ENCODE data around the gene CT45A8. TPM values are rescaled to one million over a fixed set of nuclear protein-coding genes. Genes with fewer than 3 reads are reported as not detected.
"Not testable (repeated sequence)": the region's sequence is repeated elsewhere in the genome, so short reads cannot be mapped to it uniquely, and the experiment has no call there.

The CT45A8 gene, protein sequence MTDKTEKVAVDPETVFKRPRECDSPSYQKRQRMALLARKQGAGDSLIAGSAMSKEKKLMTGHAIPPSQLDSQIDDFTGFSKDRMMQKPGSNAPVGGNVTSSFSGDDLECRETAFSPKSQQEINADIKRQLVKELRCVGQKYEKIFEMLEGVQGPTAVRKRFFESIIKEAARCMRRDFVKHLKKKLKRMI
- not detected for total RNA-seq

DNA sequence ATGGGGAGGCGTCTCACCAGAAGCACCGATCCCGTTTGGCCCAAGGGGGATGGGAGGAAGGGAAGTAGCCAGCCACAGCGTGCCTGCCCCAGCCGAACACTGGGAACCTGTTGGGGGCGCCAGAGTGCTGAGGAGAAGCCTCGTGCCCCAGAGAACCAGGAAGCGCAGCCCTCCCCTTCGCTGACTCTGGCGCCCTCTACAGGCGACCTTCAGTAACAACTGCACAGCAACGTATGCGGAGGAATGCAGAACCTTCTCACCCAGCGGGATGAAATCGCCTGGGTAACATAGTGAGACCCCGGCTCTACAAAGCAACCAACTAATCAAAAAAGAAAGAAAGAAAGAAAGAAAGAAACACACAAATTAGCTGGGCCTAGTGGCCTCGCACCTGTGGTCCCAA lies at the start of gene CT45A8:
TSS of gene CT45A8 (minus strand) at position 101 of the 400 bp plus-strand sequence. CDS start 3,755 bp downstream, outside the sequence.
- H3K4me3 ChIP-seq; H3K36me3 ChIP-seq; DNase-seq (ENCODE audit: extremely low spot score); intact Hi-C loops (cut with DNase I); H3K4me1 ChIP-seq; H3K9me3 ChIP-seq; H3K27ac ChIP-seq (replicated peaks in 1 of 4); H3K27me3 ChIP-seq: not testable (repeated sequence)
- no CpG with 5 or more reads among the region's 17 CpGs for WGBS

DNA sequence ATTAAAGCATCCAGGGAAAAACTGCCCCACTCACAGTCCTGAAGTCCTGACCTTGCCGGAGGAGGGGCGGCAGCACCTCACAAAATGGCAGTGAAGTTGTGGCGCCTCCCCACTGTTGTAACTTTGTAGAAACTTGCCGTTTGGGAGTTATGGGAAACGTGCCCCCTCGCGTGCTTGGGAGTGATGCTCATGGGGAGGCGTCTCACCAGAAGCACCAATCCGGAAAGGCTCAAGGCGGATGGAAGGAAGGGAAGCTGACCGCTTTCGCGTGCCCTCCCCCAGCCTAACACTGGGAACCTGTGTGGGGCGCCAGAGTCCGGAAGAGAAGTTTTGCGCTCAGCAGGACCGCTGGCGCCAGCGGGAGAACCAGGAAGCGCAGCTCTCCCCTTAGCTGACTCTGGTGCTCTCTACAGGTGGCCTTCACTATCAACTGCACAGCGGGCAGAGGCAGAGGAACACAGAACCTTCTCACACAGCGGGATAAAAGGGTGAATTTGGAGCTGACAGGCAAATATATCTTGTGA lies 39.0 kb upstream of the CT45A8 start, which contains the start of the genes CT45A10 and SAGE1:
TSS of gene CT45A10 (minus strand) at position 151 of the 524 bp plus-strand sequence. CDS start 8,100 bp downstream, outside the sequence.
TSS of gene SAGE1 (plus strand) at position 423 of the 524 bp plus-strand sequence. CDS start 2,527 bp downstream, outside the sequence.
- H3K4me1 ChIP-seq, result no peaks in the 10 kb centered on the region
- H3K27ac ChIP-seq (replicated peaks in 1 of 4), result no peak within 1 kb of the TSS
- 80% methylated on average over 22 of the region's 22 CpGs for WGBS
- no peaks in the 10 kb centered on the region for H3K36me3 ChIP-seq
- TF ChIP-seq POLR2A (IDR thresholded peaks at IDR 0.05; ENCODE audit: low read depth), result no peak
- TF ChIP-seq, protein P1, sequence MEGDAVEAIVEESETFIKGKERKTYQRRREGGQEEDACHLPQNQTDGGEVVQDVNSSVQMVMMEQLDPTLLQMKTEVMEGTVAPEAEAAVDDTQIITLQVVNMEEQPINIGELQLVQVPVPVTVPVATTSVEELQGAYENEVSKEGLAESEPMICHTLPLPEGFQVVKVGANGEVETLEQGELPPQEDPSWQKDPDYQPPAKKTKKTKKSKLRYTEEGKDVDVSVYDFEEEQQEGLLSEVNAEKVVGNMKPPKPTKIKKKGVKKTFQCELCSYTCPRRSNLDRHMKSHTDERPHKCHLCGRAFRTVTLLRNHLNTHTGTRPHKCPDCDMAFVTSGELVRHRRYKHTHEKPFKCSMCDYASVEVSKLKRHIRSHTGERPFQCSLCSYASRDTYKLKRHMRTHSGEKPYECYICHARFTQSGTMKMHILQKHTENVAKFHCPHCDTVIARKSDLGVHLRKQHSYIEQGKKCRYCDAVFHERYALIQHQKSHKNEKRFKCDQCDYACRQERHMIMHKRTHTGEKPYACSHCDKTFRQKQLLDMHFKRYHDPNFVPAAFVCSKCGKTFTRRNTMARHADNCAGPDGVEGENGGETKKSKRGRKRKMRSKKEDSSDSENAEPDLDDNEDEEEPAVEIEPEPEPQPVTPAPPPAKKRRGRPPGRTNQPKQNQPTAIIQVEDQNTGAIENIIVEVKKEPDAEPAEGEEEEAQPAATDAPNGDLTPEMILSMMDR (IDR thresholded peaks at IDR 0.05), result no peak
- no peak for TF ChIP-seq POLR2AphosphoS5 (IDR thresholded peaks at IDR 0.05)
- no peak for TF ChIP-seq EP300 (IDR thresholded peaks at IDR 0.05)
- intact Hi-C loops (cut with DNase I), result no loop called here
- H3K4me3 ChIP-seq, result no peak within 1 kb of the TSS
- H3K9me3 ChIP-seq, result peaks cover 0 to 8% (median 0%) of the 10 kb centered on the region in 4 donors
- no peaks in the 10 kb centered on the region for H3K27me3 ChIP-seq
- DNase-seq (ENCODE audit: extremely low spot score), result no peak

DNA sequence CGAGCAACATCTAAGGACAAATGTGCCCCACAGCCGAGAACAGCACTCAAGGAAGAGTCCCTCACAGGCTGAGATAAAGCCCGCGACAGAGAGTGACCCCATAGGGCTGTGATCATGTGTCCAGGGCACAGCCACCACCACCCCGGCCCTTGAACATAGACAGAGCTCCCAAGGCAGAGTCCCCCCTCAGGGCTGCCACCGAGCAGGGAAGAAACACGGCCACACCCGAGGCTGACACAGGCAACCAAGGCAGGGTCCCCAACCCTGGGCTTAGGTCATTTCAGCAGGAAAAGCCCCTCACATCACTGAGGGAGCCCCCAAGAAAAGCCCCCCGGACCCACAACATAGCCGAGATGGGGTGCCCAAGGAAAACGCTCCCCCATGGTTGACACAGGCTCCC lies 38.4 kb upstream of the CT45A8 start:
- no peaks in the 10 kb centered on the region for H3K4me1 ChIP-seq
- no CpG with 5 or more reads among the region's 11 CpGs for WGBS
- no peak for DNase-seq (ENCODE audit: extremely low spot score)
- no peak overlapping the region for H3K4me3 ChIP-seq
- TF ChIP-seq, protein P1 (IDR thresholded peaks at IDR 0.05), result no peak
- no peak for TF ChIP-seq POLR2AphosphoS5 (IDR thresholded peaks at IDR 0.05)
- no peak for TF ChIP-seq EP300 (IDR thresholded peaks at IDR 0.05)
- TF ChIP-seq POLR2A (IDR thresholded peaks at IDR 0.05; ENCODE audit: low read depth), result no peak
- no peak overlapping the region for H3K27ac ChIP-seq (replicated peaks in 1 of 4)
- intact Hi-C loops (cut with DNase I), result no loop called here
- H3K27me3 ChIP-seq, result no peaks in the 10 kb centered on the region
- H3K36me3 ChIP-seq, result no peaks in the 10 kb centered on the region
- H3K9me3 ChIP-seq, result peaks cover 0 to 8% (median 0%) of the 10 kb centered on the region in 4 donors

DNA sequence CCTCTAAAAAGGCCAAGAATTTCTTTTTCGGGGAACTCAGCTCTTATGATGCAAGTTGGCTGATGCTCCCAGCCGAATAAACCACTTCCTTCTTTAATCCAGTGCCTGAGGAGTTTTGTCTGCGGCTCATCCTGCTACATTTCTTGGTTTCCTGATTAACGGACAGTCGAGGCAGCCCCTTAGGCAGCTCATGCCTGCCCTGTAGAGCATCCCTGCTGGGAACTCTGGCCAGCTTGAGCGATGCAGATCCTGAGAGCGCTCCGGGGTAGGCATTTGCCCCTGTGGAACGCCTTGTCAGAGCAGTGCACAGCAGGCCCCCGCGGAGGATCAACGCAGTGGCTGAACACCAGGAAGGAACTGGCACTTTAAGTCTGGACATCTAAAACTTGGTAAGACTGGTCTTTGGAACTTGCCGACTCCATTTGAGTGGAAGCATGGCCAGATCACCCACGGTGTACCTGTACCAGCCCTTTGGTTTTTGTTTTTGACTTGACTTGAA lies 35.8 kb upstream of the CT45A8 start:
- no peak for DNase-seq (ENCODE audit: extremely low spot score)
- intact Hi-C loops (cut with DNase I), result no loop called here

DNA sequence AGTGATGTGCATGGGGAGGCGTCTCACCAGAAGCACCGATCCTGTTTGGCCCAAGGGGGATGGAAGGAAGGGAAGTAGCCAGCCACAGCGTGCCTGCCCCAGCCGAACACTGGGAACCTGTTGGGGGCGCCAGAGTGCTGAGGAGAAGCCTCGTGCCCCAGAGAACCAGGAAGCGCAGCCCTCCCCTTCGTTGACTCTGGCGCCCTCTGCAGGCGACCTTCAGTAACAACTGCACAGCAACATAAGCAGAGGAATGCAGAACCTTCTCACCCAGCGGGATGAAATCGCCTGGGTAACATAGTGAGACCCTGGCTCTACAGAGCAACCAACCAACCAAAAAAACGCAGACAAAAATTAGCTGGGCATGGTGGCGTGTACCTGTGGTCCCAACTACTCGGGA lies 34.6 kb upstream of the CT45A8 start:
- H3K36me3 ChIP-seq; H3K27ac ChIP-seq (replicated peaks in 1 of 4); H3K9me3 ChIP-seq; intact Hi-C loops (cut with DNase I); H3K4me3 ChIP-seq; H3K27me3 ChIP-seq; H3K4me1 ChIP-seq; DNase-seq (ENCODE audit: extremely low spot score): not testable (repeated sequence)
- 75% methylated on average over 9 of the region's 15 CpGs for WGBS

More for the DNA sequence above, 35.8 kb upstream of the CT45A8 start:
- Histone ChIP-seq H3K27me3 (no peaks in the 10 kb centered on the region), H3K9me3 (peaks cover 0 to 8% (median 0%) of the 10 kb centered on the region in 4 donors), H3K36me3 (no peaks in the 10 kb centered on the region), H3K4me1 (no peaks in the 10 kb centered on the region), H3K4me3 (no peak overlapping the region), H3K27ac (replicated peaks in 1 of 4) (no peak overlapping the region)
- TF ChIP-seq EP300 (IDR thresholded peaks at IDR 0.05) (no peak), POLR2A (IDR thresholded peaks at IDR 0.05; ENCODE audit: low read depth) (no peak), POLR2AphosphoS5 (IDR thresholded peaks at IDR 0.05) (no peak)
- TF ChIP-seq, protein P1 (IDR thresholded peaks at IDR 0.05), result no peak
- WGBS, result 88% methylated on average over 14 of the region's 14 CpGs

DNA sequence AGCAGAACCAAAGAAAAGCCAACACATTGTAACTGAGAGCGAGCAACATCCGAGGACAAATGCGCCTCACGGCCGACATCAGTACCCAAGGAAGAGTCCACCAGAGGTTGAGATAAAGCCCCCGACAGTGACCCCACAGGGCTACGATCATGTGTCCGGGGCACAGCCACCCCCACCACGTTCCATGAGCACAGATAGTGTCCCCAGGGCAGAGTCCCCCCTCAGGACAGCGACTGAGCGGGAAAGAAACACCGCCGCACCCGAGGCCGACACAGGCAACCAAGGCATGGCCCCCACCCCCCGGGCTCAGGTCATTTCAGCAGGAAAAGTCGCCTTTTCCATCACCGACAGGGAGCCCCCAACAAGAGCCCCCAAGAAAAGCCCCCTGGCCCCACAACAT lies 33.9 kb upstream of the CT45A8 start:
- H3K4me3 ChIP-seq; H3K27ac ChIP-seq (replicated peaks in 1 of 4); intact Hi-C loops (cut with DNase I); H3K36me3 ChIP-seq; H3K4me1 ChIP-seq; H3K27me3 ChIP-seq; DNase-seq (ENCODE audit: extremely low spot score); H3K9me3 ChIP-seq: not testable (repeated sequence)
- WGBS, result 90% methylated on average over 8 of the region's 18 CpGs

DNA sequence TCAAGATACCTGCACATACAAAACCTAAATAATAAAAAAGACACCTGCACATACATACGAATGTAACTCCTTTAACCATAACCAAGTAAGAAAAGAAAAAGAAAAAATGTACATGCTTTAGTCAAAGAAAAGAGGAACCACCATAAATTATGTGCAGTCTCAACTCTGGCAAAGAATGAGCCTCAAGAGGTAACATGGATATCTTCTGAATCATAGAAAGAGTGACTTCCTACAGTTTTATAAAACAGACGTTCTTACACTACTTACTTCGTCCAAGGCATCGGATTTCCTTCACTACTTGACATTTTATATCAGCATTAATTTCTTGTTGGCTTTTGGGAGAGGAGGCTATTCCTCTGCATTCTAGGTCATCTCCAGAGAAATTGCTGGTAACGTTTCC lies 28.4 kb upstream of the CT45A8 start:
- H3K27ac ChIP-seq (replicated peaks in 1 of 4); H3K9me3 ChIP-seq; DNase-seq (ENCODE audit: extremely low spot score); H3K4me3 ChIP-seq; H3K36me3 ChIP-seq; H3K4me1 ChIP-seq; H3K27me3 ChIP-seq; intact Hi-C loops (cut with DNase I): not testable (repeated sequence)
- WGBS, result 55% methylated on average over 4 of the region's 5 CpGs

DNA sequence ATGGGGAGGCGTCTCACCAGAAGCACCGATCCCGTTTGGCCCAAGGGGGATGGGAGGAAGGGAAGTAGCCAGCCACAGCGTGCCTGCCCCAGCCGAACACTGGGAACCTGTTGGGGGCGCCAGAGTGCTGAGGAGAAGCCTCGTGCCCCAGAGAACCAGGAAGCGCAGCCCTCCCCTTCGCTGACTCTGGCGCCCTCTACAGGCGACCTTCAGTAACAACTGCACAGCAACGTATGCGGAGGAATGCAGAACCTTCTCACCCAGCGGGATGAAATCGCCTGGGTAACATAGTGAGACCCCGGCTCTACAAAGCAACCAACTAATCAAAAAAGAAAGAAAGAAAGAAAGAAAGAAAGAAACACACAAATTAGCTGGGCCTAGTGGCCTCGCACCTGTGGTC lies 17.4 kb upstream of the CT45A8 start, which contains the start of gene CT45A9:
TSS of gene CT45A9 (minus strand) at position 101 of the 400 bp plus-strand sequence. CDS start 3,751 bp downstream, outside the sequence.
- H3K36me3 ChIP-seq; H3K27me3 ChIP-seq; intact Hi-C loops (cut with DNase I); H3K9me3 ChIP-seq; H3K4me1 ChIP-seq; DNase-seq (ENCODE audit: extremely low spot score); H3K4me3 ChIP-seq; H3K27ac ChIP-seq (replicated peaks in 1 of 4): not testable (repeated sequence)
- no CpG with 5 or more reads among the region's 17 CpGs for WGBS

DNA sequence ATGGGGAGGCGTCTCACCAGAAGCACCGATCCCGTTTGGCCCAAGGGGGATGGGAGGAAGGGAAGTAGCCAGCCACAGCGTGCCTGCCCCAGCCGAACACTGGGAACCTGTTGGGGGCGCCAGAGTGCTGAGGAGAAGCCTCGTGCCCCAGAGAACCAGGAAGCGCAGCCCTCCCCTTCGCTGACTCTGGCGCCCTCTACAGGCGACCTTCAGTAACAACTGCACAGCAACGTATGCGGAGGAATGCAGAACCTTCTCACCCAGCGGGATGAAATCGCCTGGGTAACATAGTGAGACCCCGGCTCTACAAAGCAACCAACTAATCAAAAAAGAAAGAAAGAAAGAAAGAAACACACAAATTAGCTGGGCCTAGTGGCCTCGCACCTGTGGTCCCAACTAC lies 17.2 kb downstream of the CT45A8 start, which contains the start of gene CT45A7:
TSS of gene CT45A7 (minus strand) at position 101 of the 400 bp plus-strand sequence. CDS start 3,747 bp downstream, outside the sequence.
- H3K4me3 ChIP-seq; DNase-seq (ENCODE audit: extremely low spot score); H3K27ac ChIP-seq (replicated peaks in 1 of 4); H3K36me3 ChIP-seq; intact Hi-C loops (cut with DNase I); H3K27me3 ChIP-seq; H3K9me3 ChIP-seq; H3K4me1 ChIP-seq: not testable (repeated sequence)
- WGBS, result no CpG with 5 or more reads among the region's 17 CpGs
